ENCODE results near the gene MYBPH.

Gene MYBPH

DNA sequence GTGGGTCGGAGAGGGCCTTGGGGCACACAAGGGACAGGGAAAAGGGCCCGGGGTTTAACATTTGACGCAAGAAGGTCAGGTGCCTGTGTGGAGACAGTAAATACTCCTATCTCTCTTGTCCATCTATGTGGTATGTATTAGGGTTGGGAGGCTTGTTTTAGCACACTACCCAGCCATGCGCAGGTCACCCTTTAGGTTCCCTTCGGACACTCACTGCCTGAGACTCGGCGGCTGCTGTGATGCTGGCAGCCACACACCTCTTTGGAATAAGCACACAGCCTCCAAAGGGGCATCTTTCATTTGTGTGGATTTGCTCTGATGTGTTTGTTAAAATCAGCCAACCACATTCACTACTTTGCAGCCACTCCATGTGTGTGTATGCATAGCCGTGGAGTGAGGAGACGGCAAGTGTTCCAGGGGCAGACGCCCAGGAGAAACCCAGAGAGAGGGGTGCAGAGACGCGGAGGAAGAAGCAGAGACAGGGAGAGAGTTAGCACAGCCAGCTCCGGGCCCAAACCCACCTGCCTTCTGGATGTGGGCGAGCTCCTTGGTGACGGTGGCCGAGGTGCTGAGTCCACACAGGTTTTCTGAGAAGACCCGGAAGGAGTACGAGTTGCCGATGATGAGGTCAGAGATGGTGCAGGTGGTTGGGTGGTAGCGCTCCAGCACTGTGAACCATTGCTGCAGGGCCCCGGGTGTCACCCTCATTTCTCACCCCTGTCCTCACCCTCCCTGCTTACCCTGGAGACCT lies 5.7 kb downstream of the MYBPH start:
- DNase-seq (ENCODE audit: low read depth), result no peak
- no peak overlapping the region for H3K4me3 ChIP-seq (ENCODE audit: low read depth, low read length)

DNA sequence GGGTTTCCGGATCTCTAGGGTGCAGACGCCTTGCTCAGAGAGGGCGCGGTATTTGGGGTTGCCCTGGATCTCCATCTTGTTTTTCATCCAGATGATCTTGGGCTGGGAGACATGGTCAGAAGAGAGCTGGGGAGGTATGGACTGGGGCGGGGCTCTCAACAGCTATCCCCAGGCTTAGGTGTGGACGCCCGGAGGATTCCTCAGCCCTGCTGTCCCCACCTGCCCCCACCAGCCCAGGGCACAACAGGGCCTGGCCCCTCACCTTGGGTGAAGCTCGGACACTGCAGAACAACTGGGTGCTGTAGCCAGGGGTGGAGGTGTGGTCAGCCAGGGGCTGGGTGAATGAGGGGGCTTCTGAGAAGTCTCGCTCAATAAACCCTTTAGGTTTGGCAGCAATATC lies 6.6 kb downstream of the MYBPH start:
- H3K4me3 ChIP-seq (ENCODE audit: low read depth, low read length), result no peak overlapping the region
- DNase-seq (ENCODE audit: low read depth), result no peak

DNA sequence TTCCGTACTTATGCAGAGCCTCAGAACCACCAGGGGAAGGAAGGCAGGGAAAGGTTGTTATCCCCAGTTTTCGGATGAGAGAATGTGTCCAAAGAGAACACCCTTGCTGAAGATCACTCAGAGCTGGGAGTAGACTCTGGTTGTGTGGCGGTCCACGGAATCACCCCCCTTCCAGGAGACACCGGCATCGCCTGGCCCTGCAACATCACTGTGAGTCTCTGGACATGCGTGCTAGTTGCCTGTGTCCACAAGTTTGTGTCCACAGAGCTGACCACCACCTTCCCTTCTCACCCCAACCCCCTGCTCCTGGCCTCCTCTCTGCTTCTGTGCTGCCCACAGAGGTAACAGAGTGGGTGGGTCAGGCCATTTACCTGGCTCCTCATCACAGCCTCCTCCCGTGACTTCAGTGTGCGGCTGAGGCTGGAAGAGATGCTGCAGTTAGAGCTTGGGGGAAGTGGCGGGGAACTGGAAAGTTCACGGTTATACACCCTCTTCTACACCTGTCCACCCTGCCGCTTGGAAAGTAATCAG lies 7.3 kb downstream of the MYBPH start:
- H3K4me3 ChIP-seq (ENCODE audit: low read depth, low read length), result no peak overlapping the region
- DNase-seq (ENCODE audit: low read depth), result no peak

DNA sequence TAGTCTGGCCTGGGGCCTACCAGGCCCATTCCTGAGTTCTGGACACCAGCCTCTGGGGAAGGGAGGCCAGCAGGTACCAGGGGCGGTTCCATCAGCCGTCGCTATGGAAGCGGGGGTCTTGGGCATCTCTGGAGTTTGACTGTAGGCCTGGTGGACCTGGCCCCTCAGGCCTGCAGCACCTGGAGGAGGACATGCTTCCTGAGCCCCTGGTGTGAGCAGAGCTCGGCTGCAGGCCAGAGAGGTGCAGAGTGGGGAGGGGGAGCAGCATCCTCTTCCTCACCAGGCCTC lies 7.8 kb downstream of the MYBPH start:
- H3K4me3 ChIP-seq (ENCODE audit: low read depth, low read length), result no peak overlapping the region
- no peak for DNase-seq (ENCODE audit: low read depth)

DNA sequence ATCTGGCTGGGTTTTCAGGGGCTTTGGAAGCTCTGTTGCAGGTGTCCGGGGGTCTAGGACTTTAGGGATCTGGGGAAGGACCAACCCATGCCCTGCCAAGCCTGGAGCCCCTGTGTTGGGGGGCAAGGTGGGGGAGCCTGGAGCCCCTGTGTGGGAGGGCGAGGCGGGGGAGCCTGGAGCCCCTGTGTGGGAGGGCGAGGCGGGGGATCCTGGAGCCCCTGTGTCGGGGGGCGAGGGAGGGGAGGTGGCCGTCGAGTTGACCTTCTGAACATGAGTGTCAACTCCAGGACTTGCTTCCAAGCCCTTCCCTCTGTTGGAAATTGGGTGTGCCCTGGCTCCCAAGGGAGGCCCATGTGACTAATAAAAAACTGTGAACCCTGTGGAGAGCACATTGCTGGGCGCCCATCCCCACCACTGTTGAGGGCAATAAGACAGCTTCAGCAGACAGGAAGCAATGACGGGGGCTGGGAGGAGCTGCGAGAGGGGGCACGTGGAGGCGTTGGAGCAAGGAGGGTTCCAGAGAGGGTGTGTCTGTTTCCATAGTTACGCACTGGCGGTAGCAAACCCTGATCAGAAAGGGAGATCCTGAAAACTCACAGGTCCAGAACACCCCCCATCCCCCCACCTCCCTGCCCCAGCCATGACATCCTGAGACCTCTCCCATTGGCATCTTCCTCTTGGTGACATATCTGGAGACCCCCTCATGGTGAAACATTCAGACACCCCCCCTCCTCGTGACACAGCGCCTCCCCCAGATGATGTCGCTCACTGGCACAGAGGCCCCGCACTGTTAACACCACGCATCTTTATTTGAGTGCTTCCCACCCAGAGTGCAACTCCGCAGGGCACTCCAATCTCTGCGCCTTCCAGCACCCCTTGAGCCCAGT lies 8.4 kb downstream of the MYBPH start:
- DNase-seq (ENCODE audit: low read depth), result no peak
- no peak overlapping the region for H3K4me3 ChIP-seq (ENCODE audit: low read depth, low read length)

DNA sequence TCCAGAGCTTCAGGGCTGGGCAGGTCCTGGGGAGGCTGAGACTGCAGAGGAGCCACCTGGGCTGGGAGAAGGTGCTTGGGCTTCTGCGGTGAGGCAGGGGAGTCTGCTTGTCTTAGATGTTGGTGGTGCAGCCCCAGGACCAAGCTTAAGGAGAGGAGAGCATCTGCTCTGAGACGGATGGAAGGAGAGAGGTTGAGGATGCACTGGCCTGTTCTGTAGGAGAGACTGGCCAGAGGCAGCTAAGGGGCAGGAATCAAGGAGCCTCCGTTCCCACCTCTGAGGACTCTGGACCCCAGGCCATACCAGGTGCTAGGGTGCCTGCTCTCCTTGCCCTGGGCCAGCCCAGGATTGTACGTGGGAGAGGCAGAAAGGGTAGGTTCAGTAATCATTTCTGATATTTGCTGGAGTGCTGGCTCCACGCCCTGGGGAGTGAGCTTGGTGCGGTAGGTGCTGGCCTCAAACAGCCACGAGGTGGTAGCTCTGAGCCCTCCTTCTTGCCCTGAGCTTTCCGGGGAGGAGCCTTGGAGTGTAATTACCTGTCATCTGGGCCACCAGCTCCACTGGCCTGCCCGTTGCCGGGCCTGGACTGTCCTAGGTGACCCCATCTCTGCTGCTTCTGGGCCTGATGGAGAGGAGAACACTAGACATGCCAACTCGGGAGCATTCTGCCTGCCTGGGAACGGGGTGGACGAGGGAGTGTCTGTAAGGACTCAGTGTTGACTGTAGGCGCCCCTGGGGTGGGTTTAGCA lies 9.3 kb downstream of the MYBPH start:
- no peak overlapping the region for H3K4me3 ChIP-seq (ENCODE audit: low read depth, low read length)
- DNase-seq (ENCODE audit: low read depth), result no peak

DNA sequence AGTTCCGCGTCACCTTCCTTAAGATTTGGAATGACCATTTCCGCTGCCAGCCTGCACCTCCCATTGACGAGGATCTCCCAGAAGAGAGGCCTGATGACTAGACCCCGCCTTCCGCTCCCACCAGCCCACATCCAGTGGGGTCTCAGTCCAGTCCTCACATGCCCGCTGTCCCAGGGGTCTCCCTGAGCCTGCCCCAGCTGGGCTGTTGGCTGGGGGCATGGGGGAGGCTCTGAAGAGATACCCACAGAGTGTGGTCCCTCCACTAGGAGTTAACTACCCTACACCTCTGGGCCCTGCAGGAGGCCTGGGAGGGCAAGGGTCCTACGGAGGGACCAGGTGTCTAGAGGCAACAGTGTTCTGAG lies 9.8 kb downstream of the MYBPH start:
- no peak overlapping the region for H3K4me3 ChIP-seq (ENCODE audit: low read depth, low read length)
- DNase-seq (ENCODE audit: low read depth), result no peak

DNA sequence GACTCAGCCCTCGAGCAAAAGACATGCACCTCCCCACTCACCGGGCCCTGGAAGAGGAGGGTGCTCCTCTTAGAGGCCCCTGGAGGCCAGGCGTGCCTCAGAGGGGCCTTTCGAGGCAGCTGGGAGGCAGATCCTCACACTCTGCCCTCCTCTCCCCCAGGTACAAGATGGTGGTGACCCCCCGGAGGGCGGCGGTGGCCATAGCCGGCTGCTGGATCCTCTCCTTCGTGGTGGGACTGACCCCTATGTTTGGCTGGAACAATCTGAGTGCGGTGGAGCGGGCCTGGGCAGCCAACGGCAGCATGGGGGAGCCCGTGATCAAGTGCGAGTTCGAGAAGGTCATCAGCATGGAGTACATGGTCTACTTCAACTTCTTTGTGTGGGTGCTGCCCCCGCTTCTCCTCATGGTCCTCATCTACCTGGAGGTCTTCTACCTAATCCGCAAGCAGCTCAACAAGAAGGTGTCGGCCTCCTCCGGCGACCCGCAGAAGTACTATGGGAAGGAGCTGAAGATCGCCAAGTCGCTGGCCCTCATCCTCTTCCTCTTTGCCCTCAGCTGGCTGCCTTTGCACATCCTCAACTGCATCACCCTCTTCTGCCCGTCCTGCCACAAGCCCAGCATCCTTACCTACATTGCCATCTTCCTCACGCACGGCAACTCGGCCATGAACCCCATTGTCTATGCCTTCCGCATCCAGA lies 10.4 kb downstream of the MYBPH start:
- no peak overlapping the region for H3K4me3 ChIP-seq (ENCODE audit: low read depth, low read length)
- no peak for DNase-seq (ENCODE audit: low read depth)

DNA sequence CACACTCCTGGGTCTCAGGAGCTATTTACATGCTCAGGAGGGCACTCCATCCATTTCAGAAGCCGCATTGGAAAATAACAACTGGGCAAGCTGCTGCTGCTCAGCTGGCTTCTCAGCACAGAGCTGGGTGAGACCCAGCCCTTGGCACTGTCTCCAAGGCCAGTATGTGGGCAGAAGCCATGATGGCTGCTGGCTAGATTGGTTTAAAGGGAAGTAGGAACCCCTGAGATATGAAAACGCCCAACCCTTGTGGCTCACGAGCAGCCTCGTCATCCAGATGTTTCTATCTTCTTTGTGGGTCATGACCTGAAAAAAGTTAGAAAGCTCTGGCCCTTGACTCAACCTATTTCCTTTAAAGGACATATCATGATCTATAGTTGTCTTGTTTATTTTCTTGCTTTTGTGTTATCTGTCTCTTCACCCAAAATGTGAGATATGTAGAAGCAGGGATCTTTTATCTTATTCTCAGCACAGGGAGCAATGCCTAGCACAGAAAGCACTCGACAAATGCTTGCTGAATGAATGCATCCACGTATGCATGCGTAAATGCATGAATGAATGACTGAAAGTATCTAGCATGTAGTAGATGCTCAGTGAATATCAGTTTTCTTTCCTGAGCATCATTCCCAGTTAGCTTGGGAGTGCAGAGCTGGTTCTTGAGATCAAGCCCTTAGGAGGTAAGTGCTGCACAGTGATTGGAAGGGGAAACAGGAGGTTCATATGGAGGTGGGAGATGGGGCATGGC lies 11.6 kb downstream of the MYBPH start:
- DNase-seq (ENCODE audit: low read depth), result no peak
- no peak overlapping the region for H3K4me3 ChIP-seq (ENCODE audit: low read depth, low read length)

DNA sequence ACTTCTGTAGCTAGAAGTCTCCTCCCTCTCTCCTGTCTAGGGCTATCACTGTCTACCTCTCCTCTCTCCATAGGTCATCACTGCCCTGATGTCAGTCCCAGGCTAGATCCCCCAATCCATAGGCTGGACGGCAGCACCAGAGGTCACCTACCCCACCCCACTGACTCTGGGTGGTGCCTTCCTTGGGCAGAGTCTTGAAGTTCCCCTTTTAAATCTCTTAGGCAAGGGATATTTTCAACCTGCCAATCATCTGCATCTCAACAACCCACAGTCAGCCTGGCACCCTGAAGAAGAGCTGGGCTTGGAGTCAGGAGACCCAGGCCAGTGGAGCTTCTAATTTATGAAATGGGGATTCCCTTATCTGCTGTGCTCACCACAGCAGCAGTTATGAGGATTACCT lies 13.2 kb downstream of the MYBPH start:
- DNase-seq (ENCODE audit: low read depth), result no peak

DNA sequence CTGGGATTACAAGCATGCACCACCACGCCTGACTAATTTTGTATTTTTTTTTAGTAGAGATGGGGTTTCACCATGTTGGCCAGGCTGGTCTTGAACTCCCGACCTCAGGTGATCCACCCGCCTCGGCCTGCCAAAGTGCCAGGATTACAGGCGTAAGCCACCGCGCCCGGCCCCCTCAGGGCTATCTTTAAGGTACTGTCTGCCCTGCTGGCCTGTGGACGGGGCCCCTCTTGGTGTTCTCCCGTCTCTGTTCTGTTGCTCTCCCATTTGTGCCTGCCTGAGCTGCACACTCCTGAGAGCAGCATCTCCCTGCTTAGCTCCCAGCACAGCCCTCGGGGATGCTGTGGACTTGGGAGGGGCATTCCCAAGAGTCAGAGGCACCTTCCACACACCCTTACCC lies 13.9 kb downstream of the MYBPH start:
- H3K4me3 ChIP-seq (ENCODE audit: low read depth, low read length), result no peak overlapping the region
- no peak for DNase-seq (ENCODE audit: low read depth)

More for the DNA sequence above, 13.2 kb downstream of the MYBPH start:
- H3K4me3 ChIP-seq (ENCODE audit: low read depth, low read length), result no peak overlapping the region

DNA sequence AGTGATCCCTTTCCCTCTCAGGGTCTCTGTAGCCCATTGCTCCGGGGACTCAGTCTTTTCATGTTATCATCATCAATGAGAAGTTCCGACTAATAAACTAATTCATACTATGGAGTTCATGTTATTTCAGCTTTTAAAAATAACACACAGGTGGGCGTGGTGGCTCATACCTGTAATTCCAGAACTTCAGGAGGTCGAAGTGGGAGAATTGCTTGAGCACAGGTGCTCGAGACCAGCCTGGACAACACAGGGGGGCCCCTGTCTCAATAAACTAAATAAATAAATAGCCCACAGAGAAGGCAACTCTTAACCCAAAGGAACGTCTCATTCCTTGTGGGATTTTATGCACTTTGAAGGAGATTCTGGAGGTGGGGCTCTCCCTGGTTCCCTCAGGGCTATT lies 14.5 kb downstream of the MYBPH start:
- DNase-seq (ENCODE audit: low read depth), result no peak
- H3K4me3 ChIP-seq (ENCODE audit: low read depth, low read length), result no peak overlapping the region

DNA sequence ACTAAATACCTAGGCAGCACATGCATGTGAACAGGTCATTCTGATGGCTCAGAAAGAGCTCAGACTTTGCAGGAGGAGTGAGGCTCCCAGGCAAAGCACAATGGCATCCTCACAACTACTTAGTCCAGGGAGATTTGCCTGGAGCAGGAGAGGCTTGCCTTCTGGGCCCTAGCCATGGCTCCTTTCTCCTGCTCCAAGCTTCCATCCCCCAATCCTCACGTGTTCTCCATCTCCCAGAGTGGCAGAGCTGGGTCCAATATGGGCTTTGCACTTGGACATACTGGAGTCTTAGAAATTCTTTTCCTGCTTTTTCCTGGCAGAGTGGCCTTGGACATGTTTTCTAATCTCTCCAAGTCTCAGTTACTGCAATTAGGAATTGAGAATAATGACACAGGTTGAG lies 15.8 kb downstream of the MYBPH start:
- no peak for DNase-seq (ENCODE audit: low read depth)
- H3K4me3 ChIP-seq (ENCODE audit: low read depth, low read length), result no peak overlapping the region

DNA sequence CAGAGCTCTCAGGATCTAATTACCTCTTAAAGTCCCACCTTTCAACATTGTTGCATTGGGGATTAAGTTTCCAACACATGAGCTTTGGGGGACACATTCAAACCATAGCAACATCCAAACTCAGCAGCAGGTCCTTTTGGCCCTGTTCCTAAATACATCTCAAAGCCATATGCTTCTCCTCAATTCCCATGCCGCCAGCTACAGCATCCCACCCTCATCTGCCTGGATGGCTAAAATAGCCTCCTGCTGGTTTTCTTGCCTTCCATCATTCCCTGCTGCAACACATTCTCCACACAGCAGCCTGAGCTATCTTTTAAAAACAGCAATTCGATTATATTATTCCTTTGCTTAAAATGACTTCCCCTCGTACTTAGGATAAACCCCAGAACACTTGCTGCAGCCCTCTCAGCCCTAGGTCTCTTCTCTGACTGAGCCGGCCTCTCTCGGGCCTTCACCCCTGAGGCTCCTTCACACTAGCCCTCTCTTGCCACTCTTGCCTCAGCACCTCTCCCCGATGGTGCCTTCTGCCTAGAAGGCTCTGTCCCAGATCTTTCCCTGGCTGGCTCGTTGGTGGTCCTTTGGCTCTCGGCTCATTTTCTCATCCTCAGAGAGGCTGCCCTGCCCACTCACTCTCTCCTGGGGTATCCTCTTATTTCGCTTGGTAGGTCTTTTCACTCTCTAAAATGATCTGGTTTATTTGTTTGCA lies 16.5 kb downstream of the MYBPH start:
- DNase-seq (ENCODE audit: low read depth), result no peak
- H3K4me3 ChIP-seq (ENCODE audit: low read depth, low read length), result no peak overlapping the region

DNA sequence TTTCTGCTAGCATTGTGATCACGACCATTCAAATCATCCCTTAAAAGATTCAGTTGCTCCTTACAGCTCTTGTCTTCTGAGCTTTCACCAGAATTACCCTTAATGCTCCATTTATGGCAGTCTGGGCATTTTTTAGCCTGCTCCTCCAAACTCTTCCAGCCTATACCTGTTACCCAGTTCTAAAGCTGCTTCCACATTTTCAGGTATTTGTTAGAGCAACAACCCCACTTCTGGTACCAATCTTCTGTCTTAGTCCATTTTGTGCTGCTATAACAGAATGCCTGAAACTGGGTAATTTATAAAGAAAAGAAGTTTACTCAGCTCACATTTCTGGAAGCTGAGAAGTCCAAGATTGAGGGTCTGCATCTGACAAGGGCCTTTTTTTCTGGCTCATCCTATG lies 17.2 kb downstream of the MYBPH start:
- no peak for DNase-seq (ENCODE audit: low read depth)
- no peak overlapping the region for H3K4me3 ChIP-seq (ENCODE audit: low read depth, low read length)

DNA sequence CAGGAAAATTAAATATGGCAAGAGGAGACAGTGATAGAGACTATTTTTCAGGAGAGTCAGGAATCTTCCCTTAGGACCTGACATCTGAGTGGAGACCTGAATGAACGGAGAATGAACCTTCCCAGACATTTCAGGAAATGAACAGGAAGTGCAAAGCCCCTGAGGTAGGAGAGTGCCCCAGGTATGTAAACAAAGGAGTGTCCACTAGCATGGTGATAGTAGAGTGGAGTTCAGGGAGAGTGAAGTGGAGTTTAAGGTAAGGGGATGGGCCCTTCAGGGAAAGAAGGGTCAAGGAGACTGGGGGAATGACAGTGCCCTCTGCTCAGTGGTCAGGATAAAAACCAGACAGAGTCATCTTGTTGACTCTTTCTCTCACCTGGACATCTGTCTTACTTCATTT lies 19.3 kb downstream of the MYBPH start:
- no peak overlapping the region for H3K4me3 ChIP-seq (ENCODE audit: low read depth, low read length)

DNA sequence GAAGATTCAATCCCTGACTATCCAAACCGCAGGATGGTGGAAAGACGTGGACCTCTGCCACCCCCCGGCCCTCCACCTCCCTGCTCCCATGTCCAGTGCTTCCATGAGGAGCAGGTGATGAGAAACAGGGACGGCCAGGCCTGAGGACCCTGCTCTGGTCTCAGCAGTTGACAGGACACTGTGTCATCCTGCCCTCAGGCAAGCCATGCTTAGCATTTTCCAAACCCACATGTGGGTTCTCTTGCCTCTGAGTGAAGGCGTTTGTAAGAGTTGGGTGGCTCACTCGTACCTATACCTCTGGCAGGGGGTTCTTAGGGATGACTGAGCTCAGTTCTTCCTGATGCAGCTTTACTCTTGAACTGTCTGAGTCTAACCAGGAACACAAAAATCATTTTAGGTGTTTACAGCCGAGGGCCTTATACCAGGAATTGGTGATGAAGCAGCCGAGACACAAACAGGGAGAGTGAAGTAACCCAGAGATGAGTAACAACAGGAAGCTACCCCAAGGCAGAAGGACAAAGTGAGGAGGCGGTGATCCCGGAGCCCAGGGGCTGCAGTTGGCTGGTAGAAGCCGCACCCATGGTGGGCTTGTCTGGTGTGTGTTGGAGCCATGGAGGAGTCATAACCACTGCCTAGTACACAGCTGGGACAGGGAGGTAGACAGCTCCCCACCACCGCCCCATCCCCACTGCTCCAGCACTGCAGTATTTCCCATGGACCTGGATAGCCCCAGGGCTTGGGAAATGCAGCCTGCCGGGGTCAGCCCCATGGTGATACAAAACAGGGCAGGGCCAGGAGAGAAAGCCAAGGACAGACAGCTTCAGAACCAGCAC lies 21.4 kb downstream of the MYBPH start:
- DNase-seq (ENCODE audit: low read depth), result no peak
- no peak overlapping the region for H3K4me3 ChIP-seq (ENCODE audit: low read depth, low read length)

More for the DNA sequence above, 19.3 kb downstream of the MYBPH start:
- no peak for DNase-seq (ENCODE audit: low read depth)

Measured in skeletal muscle cell (primary cell).